Endothelial cell of umbilical vein (primary cell): Measurements from ENCODE around the gene ORC5. TPM values are rescaled to one million over a fixed set of nuclear protein-coding genes. Genes with fewer than 3 reads are reported as not detected.

Source experiments
- polyA plus RNA-seq, 4 experiments: library from polyadenylated mRNA; depleted of rRNA in 3 of 4; stranded (reverse) in 3 of 4; unstranded in 1 of 4; fragments of >200 nt; gene quantifications; 2 replicates each; pipeline versions ENCODE4 v1.2.1 to v1.2.3, GENCODE V29; 2011 to 2012; ENCODE audit warnings: missing spikeins in 1 of 4
- total RNA-seq: library from RNA; stranded (reverse); gene quantifications from 2 replicates; pipeline ENCODE4 v1.2.3, GENCODE V29; 2021

ORC5 gene
- total and polyA plus RNA-seq, 2 donors (not counting 3 experiments of a cell fraction or from before 2014, with no cell fraction given): 7.9 to 21.1 TPM

Other genes starting within 250 kb of the ORC5 start
- gene RELN, start 218.4 kb downstream of the ORC5 start, total RNA-seq: 0.15 and 1.4 TPM in 2 replicates
- 0.22 and 0.25 TPM in 2 replicates for gene RELN, start 218.4 kb downstream of the ORC5 start, polyA plus RNA-seq
- gene LHFPL3, start 120.6 kb upstream of the ORC5 start, total RNA-seq: not detected in 2 replicates
- gene LHFPL3, start 120.6 kb upstream of the ORC5 start, polyA plus RNA-seq: not detected in 2 replicates